Stimulated activated memory B cell treated with anti-CD40 and anti-IgM and Interleukin-4, amounts not matched to agents 10 μg/mL and 1 μg/mL and 100 μg/mL, for 72 hours (primary cell): ENCODE measurements around the gene KIAA1217.
A peak's percentile ranks its signal among the peaks of the same experiment; 100 is the strongest.
"Not testable (repeated sequence)": the region's sequence is repeated elsewhere in the genome, so short reads cannot be mapped to it uniquely, and the experiment has no call there.

Experiments
- ATAC-seq: fragments of 150-1000 bp; cut with Tn5 transposase; 2 replicates; pipeline ENCODE4 v1.10.0; 2021
- H3K27ac Mint-ChIP-seq: one replicate; pipeline ENCODE4 v1.8.0; 2022; ENCODE audit warnings: mild to moderate bottlenecking, mixed read lengths
- H3K27me3 Mint-ChIP-seq: one replicate; pipeline ENCODE4 v1.8.0; 2022; ENCODE audit warnings: mixed read lengths
- H3K36me3 Mint-ChIP-seq: one replicate; pipeline ENCODE4 v1.8.0; 2022; ENCODE audit warnings: mixed read lengths
- H3K4me1 Mint-ChIP-seq: one replicate; pipeline ENCODE4 v1.8.0; 2022; ENCODE audit warnings: mixed read lengths
- H3K4me3 Mint-ChIP-seq: one replicate; pipeline ENCODE4 v1.8.0; 2022; ENCODE audit warnings: mild to moderate bottlenecking, moderate library complexity, mixed read lengths
- H3K9me3 Mint-ChIP-seq: one replicate; pipeline ENCODE4 v1.8.0; 2022; ENCODE audit warnings: mixed read lengths

KIAA1217 gene

GRCh38 chr10:24427678-24428409, 218.9 kb downstream of the KIAA1217 start:
- H3K9me3 Mint-ChIP-seq: no peaks in the 10 kb centered on the region
- peak; percentile 22 for ATAC-seq
- H3K27ac Mint-ChIP-seq: no peak overlapping the region
- H3K4me3 Mint-ChIP-seq: no peak overlapping the region
- H3K36me3 Mint-ChIP-seq: no peaks in the 10 kb centered on the region
- no peaks in the 10 kb centered on the region for H3K27me3 Mint-ChIP-seq
- no peaks in the 10 kb centered on the region for H3K4me1 Mint-ChIP-seq

- no peak overlapping the region for H3K27ac Mint-ChIP-seq
- no peak overlapping the region for H3K4me3 Mint-ChIP-seq
- no peaks in the 10 kb centered on the region for H3K27me3 Mint-ChIP-seq
- H3K4me1 Mint-ChIP-seq: no peaks in the 10 kb centered on the region
- H3K9me3 Mint-ChIP-seq: no peaks in the 10 kb centered on the region
- H3K36me3 Mint-ChIP-seq: no peaks in the 10 kb centered on the region
- ATAC-seq: no peak
These were observed 219.5 kb downstream of the KIAA1217 start for GRCh38 chr10:24428410-24428782.

- ATAC-seq: no peak
- Mint-ChIP-seq H3K4me3 (no peak overlapping the region), H3K27ac (no peak overlapping the region), H3K27me3 (no peaks in the 10 kb centered on the region), H3K4me1 (no peaks in the 10 kb centered on the region), H3K36me3 (no peaks in the 10 kb centered on the region), H3K9me3 (no peaks in the 10 kb centered on the region)
These were observed 221.7 kb downstream of the KIAA1217 start for GRCh38 chr10:24430591-24430990.

GRCh38 chr10:24432478-24433416, 223.8 kb downstream of the KIAA1217 start:
- H3K4me1 Mint-ChIP-seq: no peaks in the 10 kb centered on the region
- no peak overlapping the region for H3K27ac Mint-ChIP-seq
- no peaks in the 10 kb centered on the region for H3K27me3 Mint-ChIP-seq
- no peak for ATAC-seq
- no peaks in the 10 kb centered on the region for H3K36me3 Mint-ChIP-seq
- no peaks in the 10 kb centered on the region for H3K9me3 Mint-ChIP-seq
- no peak overlapping the region for H3K4me3 Mint-ChIP-seq

- H3K9me3 Mint-ChIP-seq: no peaks in the 10 kb centered on the region
- no peak for ATAC-seq
- H3K27ac Mint-ChIP-seq: no peak overlapping the region
- H3K27me3 Mint-ChIP-seq: no peaks in the 10 kb centered on the region
- no peak overlapping the region for H3K4me3 Mint-ChIP-seq
- no peaks in the 10 kb centered on the region for H3K4me1 Mint-ChIP-seq
- no peaks in the 10 kb centered on the region for H3K36me3 Mint-ChIP-seq
These were observed 224.8 kb downstream of the KIAA1217 start for GRCh38 chr10:24433705-24434104.

- no peak overlapping the region for H3K27ac Mint-ChIP-seq
- ATAC-seq: no peak
These were observed 226.0 kb downstream of the KIAA1217 start for GRCh38 chr10:24434961-24435360.

GRCh38 chr10:24435374-24435773, 226.4 kb downstream of the KIAA1217 start:
- Mint-ChIP-seq H3K4me1 (no peaks in the 10 kb centered on the region), H3K27ac (no peak overlapping the region), H3K9me3 (no peaks in the 10 kb centered on the region), H3K4me3 (no peak overlapping the region), H3K27me3 (no peaks in the 10 kb centered on the region), H3K36me3 (no peaks in the 10 kb centered on the region)
- ATAC-seq: no peak

More at GRCh38 chr10:24434961-24435360, 226.0 kb downstream of the KIAA1217 start:
- H3K4me1 Mint-ChIP-seq: no peaks in the 10 kb centered on the region
- H3K4me3 Mint-ChIP-seq: no peak overlapping the region
- no peaks in the 10 kb centered on the region for H3K27me3 Mint-ChIP-seq
- H3K36me3 Mint-ChIP-seq: no peaks in the 10 kb centered on the region
- no peaks in the 10 kb centered on the region for H3K9me3 Mint-ChIP-seq

- ATAC-seq: no peak
- no peaks in the 10 kb centered on the region for H3K27me3 Mint-ChIP-seq
- no peaks in the 10 kb centered on the region for H3K9me3 Mint-ChIP-seq
- H3K4me3 Mint-ChIP-seq: no peak overlapping the region
- H3K4me1 Mint-ChIP-seq: no peaks in the 10 kb centered on the region
- no peak overlapping the region for H3K27ac Mint-ChIP-seq
- H3K36me3 Mint-ChIP-seq: no peaks in the 10 kb centered on the region
These were observed 228.4 kb downstream of the KIAA1217 start for GRCh38 chr10:24437302-24437701.

GRCh38 chr10:24438800-24439199, 229.9 kb downstream of the KIAA1217 start:
- no peaks in the 10 kb centered on the region for H3K36me3 Mint-ChIP-seq
- no peaks in the 10 kb centered on the region for H3K9me3 Mint-ChIP-seq
- ATAC-seq: no peak
- no peaks in the 10 kb centered on the region for H3K27me3 Mint-ChIP-seq
- no peaks in the 10 kb centered on the region for H3K4me1 Mint-ChIP-seq
- H3K27ac Mint-ChIP-seq: no peak overlapping the region
- no peak overlapping the region for H3K4me3 Mint-ChIP-seq

- Mint-ChIP-seq H3K27ac (no peak overlapping the region), H3K4me1 (no peaks in the 10 kb centered on the region), H3K4me3 (no peak overlapping the region), H3K36me3 (no peaks in the 10 kb centered on the region), H3K9me3 (no peaks in the 10 kb centered on the region), H3K27me3 (no peaks in the 10 kb centered on the region)
- no peak for ATAC-seq
These were observed 231.0 kb downstream of the KIAA1217 start for GRCh38 chr10:24439935-24440334.

- Mint-ChIP-seq H3K27me3 (no peaks in the 10 kb centered on the region), H3K27ac (no peak overlapping the region), H3K9me3 (no peaks in the 10 kb centered on the region), H3K4me3 (no peak overlapping the region), H3K36me3 (no peaks in the 10 kb centered on the region), H3K4me1 (no peaks in the 10 kb centered on the region)
- ATAC-seq: no peak
These were observed 232.2 kb downstream of the KIAA1217 start for GRCh38 chr10:24440817-24441797.

GRCh38 chr10:24442234-24442633, 233.3 kb downstream of the KIAA1217 start:
- Mint-ChIP-seq H3K27ac (no peak overlapping the region), H3K4me3 (no peak overlapping the region), H3K27me3 (no peaks in the 10 kb centered on the region), H3K9me3 (no peaks in the 10 kb centered on the region), H3K4me1 (no peaks in the 10 kb centered on the region), H3K36me3 (no peaks in the 10 kb centered on the region)
- ATAC-seq: no peak

GRCh38 chr10:24442641-24443174, 233.8 kb downstream of the KIAA1217 start:
- not testable (repeated sequence) for H3K27me3 Mint-ChIP-seq, ATAC-seq, H3K4me1 Mint-ChIP-seq, H3K9me3 Mint-ChIP-seq, H3K36me3 Mint-ChIP-seq, H3K4me3 Mint-ChIP-seq, H3K27ac Mint-ChIP-seq

GRCh38 chr10:24444337-24444736, 235.4 kb downstream of the KIAA1217 start:
- H3K4me3 Mint-ChIP-seq: no peak overlapping the region
- H3K27ac Mint-ChIP-seq: no peak overlapping the region
- no peaks in the 10 kb centered on the region for H3K36me3 Mint-ChIP-seq
- no peaks in the 10 kb centered on the region for H3K9me3 Mint-ChIP-seq
- no peak for ATAC-seq
- no peaks in the 10 kb centered on the region for H3K4me1 Mint-ChIP-seq
- H3K27me3 Mint-ChIP-seq: no peaks in the 10 kb centered on the region

- not testable (repeated sequence) for H3K4me1 Mint-ChIP-seq, H3K36me3 Mint-ChIP-seq, ATAC-seq, H3K9me3 Mint-ChIP-seq, H3K4me3 Mint-ChIP-seq, H3K27me3 Mint-ChIP-seq, H3K27ac Mint-ChIP-seq
These were observed 237.0 kb downstream of the KIAA1217 start for GRCh38 chr10:24445958-24446357.
